Upper lobe of left lung (tissue), 4 donors: ENCODE data around the gene GSG1L.

Experiments
- POLR2A ChIP-seq, 4 donors: fragments of 450-650 bp; IDR thresholded peaks; one replicate each; pipeline ENCODE4 v1.5.1; 2016 to 2017; ENCODE audit warnings: antibody characterized with exemption in 4 of 4, mild to moderate bottlenecking in 2 of 4
- TF ChIP-seq, protein P1 (sequence below), 6 experiments: fragments of 450-650 bp in 4 of 6; fragments of 200-600 bp in 2 of 6; sonication (generic) in 2 of 6; IDR thresholded peaks; one replicate each; pipeline ENCODE4 v1.5.1; 2016 to 2019; ENCODE audit warnings: antibody characterized with exemption in 6 of 6

DNA sequence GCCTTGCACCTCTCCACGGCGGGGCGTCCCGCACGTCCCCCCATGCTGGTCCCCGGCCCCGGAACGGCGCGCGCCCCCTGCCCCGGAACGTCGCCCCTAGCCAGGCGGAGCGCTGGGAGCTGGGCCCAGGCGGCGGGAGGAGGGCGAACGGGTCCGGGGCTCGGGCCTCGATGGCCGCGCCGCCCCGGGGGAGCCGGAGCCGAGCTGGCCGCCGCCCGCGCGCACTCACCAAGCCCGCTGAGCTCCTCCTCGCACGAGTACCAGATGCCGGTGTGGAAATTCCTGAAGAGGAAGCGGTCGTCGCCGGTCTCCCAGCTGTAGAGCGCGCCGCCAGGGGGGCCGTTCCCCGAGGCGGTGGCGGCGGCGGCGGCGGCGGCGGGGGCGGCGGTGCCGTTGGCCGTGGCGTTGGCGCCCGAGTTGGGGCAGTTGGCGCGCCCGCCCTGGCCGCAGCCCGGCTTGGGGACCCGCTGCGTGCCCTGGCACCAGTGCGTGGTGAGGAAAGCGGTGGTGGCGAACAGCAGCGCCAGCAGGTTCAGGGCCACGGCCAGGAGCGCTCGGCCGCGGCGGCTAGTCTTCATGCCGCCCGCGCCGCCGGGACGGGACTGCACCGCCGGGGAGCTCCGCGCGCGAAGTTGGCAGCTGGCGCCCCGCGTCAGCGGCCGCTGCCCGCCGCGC, 530 bp downstream of the GSG1L start:
- TF ChIP-seq, protein P1, sequence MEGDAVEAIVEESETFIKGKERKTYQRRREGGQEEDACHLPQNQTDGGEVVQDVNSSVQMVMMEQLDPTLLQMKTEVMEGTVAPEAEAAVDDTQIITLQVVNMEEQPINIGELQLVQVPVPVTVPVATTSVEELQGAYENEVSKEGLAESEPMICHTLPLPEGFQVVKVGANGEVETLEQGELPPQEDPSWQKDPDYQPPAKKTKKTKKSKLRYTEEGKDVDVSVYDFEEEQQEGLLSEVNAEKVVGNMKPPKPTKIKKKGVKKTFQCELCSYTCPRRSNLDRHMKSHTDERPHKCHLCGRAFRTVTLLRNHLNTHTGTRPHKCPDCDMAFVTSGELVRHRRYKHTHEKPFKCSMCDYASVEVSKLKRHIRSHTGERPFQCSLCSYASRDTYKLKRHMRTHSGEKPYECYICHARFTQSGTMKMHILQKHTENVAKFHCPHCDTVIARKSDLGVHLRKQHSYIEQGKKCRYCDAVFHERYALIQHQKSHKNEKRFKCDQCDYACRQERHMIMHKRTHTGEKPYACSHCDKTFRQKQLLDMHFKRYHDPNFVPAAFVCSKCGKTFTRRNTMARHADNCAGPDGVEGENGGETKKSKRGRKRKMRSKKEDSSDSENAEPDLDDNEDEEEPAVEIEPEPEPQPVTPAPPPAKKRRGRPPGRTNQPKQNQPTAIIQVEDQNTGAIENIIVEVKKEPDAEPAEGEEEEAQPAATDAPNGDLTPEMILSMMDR (IDR thresholded peaks at IDR 0.05), result no peak
- no peak for TF ChIP-seq POLR2A (IDR thresholded peaks at IDR 0.05)
